Endothelial cell of umbilical vein (primary cell): ENCODE results near the gene PTTG2. TPM values are rescaled to one million over a fixed set of nuclear protein-coding genes. Genes with fewer than 3 reads are reported as not detected.

Experiments used
- BruUV-seq: library from RNA; stranded (reverse); fragments of 400-500 nt; replicated peaks from 2 replicates; lab custom pipeline; 2021; lab: Mats Ljungman, UMichigan
- CTCF ChIA-PET: fragments of 300-600, 350-600 bp; sonication (Branson Sonifier 250); formaldehyde crosslinking; loops from one replicate; lab custom pipeline; 2021; ENCODE audit warnings: antibody characterized with exemption, inconsistent platforms; lab: Charles Lee
- POLR2A ChIA-PET: fragments of 300-600, 350-600 bp; sonication (Branson Sonifier 250); formaldehyde crosslinking; loops from one replicate; lab custom pipeline; 2021; ENCODE audit warnings: antibody characterized with exemption, inconsistent platforms; lab: Charles Lee
- DNase-seq: peaks from one replicate; pipeline ENCODE4 v3.0.0-alpha.2; 2011; ENCODE audit warnings: low read depth, low spot score
- FAIRE-seq: peaks from 2 replicates; lab custom pipeline; 2011; peaks lifted over from hg19 to GRCh38; lab: Jason Lieb, UNC
- H2AFZ ChIP-seq: 2 replicates; pipeline ENCODE4 v1.6.0; 2012; ENCODE audit warnings: low read depth, low read length, control low read depth, inconsistent platforms
- H3K27ac ChIP-seq: 2 replicates; pipeline ENCODE4 v1.5.1; 2011; ENCODE audit warnings: low read depth, mild to moderate bottlenecking, control low read depth, low read length, moderate library complexity; ENCODE audit not compliant: insufficient read depth
- H3K27me3 ChIP-seq, 2 experiments: 2 replicates each; pipeline versions ENCODE4 v1.6.0 to v1.6.1; 2011; ENCODE audit warnings: low read length in 2 of 2, mixed read lengths in 1 of 2; ENCODE audit not compliant: control insufficient read depth in 2 of 2, insufficient read depth in 2 of 2
- H3K36me3 ChIP-seq, 2 experiments: 2 replicates in 1 of 2; 3 replicates in 1 of 2; pipeline ENCODE4 v1.5.1; 2011; ENCODE audit warnings: low read length in 2 of 2, mild to moderate bottlenecking in 1 of 2, moderate library complexity in 1 of 2; ENCODE audit not compliant: control insufficient read depth in 2 of 2, insufficient read depth in 2 of 2; ENCODE audit errors: extremely low read depth in 1 of 2
- H3K4me1 ChIP-seq: 3 replicates; pipeline ENCODE4 v1.5.1; 2011; ENCODE audit warnings: mild to moderate bottlenecking, low read length; ENCODE audit not compliant: control insufficient read depth, insufficient read depth; ENCODE audit errors: extremely low read depth
- H3K4me2 ChIP-seq: 2 replicates; pipeline ENCODE4 v1.6.1; 2011; ENCODE audit warnings: low read length, control low read depth, mixed read lengths; ENCODE audit not compliant: insufficient read depth
- H3K4me3 ChIP-seq, 3 experiments: fragments of 200-600 bp in 1 of 3; sonication (generic), shearing (Covaris generic) in 1 of 3; replicated peaks in 1 of 3; 2 replicates each; pipeline ENCODE4 v1.5.1; 2011 to 2016; ENCODE audit warnings: control low read depth in 3 of 3, low read length in 3 of 3, mild to moderate bottlenecking in 2 of 3, inconsistent platforms in 1 of 3, low read depth in 1 of 3, moderate library complexity in 1 of 3; ENCODE audit not compliant: insufficient read depth in 1 of 3
- H3K79me2 ChIP-seq: 2 replicates; pipeline ENCODE4 v1.6.0; 2012; ENCODE audit warnings: low read length, inconsistent platforms; ENCODE audit not compliant: control insufficient read depth, insufficient read depth
- H3K9ac ChIP-seq: replicated peaks from 2 replicates; pipeline ENCODE3; 2011; ENCODE audit warnings: low read length, control low read depth; ENCODE audit not compliant: insufficient read depth; ENCODE audit errors: extremely low read depth
- H3K9me1 ChIP-seq: replicated peaks from 3 replicates; pipeline ENCODE4 v1.6.0; 2011; ENCODE audit warnings: mild to moderate bottlenecking, low read length; ENCODE audit not compliant: control insufficient read depth, insufficient read depth; ENCODE audit errors: extremely low read depth
- H3K9me3 ChIP-seq: replicated peaks from 2 replicates; pipeline ENCODE4 v1.5.1; 2012; ENCODE audit warnings: low read length, inconsistent platforms; ENCODE audit not compliant: control insufficient read depth, insufficient read depth
- H4K20me1 ChIP-seq: replicated peaks from 2 replicates; pipeline ENCODE3; 2011; ENCODE audit warnings: mild to moderate bottlenecking, low read length; ENCODE audit not compliant: control insufficient read depth, insufficient read depth; ENCODE audit errors: extremely low read depth
- EZH2 ChIP-seq: IDR thresholded peaks from 2 replicates; pipeline ENCODE4 v1.6.1; 2012; ENCODE audit warnings: borderline replicate concordance, low read depth, mild to moderate bottlenecking, moderate library complexity, low read length, inconsistent platforms; ENCODE audit not compliant: severe bottlenecking
- FOS ChIP-seq: IDR thresholded peaks from 2 replicates; pipeline ENCODE4 v1.6.1; 2011; ENCODE audit warnings: mild to moderate bottlenecking, low read length, moderate library complexity, borderline replicate concordance; ENCODE audit not compliant: insufficient read depth
- GATA2 ChIP-seq: IDR thresholded peaks from 2 replicates; pipeline ENCODE4 v1.7.0; 2011; ENCODE audit warnings: low read depth, mild to moderate bottlenecking, moderate library complexity, mixed read lengths, low read length; ENCODE audit not compliant: insufficient read length, insufficient read depth
- JUN ChIP-seq: IDR thresholded peaks from 2 replicates; pipeline ENCODE4 v1.6.1; 2011; ENCODE audit warnings: borderline replicate concordance, low read depth; ENCODE audit not compliant: insufficient read length, insufficient read depth
- MYC ChIP-seq: IDR thresholded peaks from one replicate; pipeline ENCODE4 v1.6.1; 2011; ENCODE audit warnings: mild to moderate bottlenecking, low read depth, low read length
- POLR2A ChIP-seq: IDR thresholded peaks from 2 replicates; pipeline ENCODE4 v1.6.1; 2012; ENCODE audit warnings: low read depth, mild to moderate bottlenecking, control low read depth, low read length
- POLR2AphosphoS5 ChIP-seq: IDR thresholded peaks from 2 replicates; pipeline ENCODE4 v1.6.1; 2012; ENCODE audit warnings: low read depth, mild to moderate bottlenecking, control low read depth, low read length, moderate library complexity; ENCODE audit not compliant: insufficient read depth
- dilution Hi-C: fragments of 300-500 bp; cut with MboI; formaldehyde crosslinking; loops from one replicate; pipeline ENCODE4 v1.15.0; 2019; ENCODE audit warnings: low sequenced_read_pairs; ENCODE audit not compliant: extremely low pct_ligation_motif_present
- intact Hi-C: fragments of 100-400 bp; cut with micrococcal nuclease; formaldehyde crosslinking; loops from one replicate; pipeline ENCODE4 v1.10.0; 2022
- polyA plus RNA-seq, 4 experiments: library from polyadenylated mRNA; depleted of rRNA in 3 of 4; stranded (reverse) in 3 of 4; unstranded in 1 of 4; fragments of >200 nt; gene quantifications; 2 replicates each; pipeline versions ENCODE4 v1.2.1 to v1.2.3, GENCODE V29; 2011 to 2012; ENCODE audit warnings: missing spikeins in 1 of 4
- total RNA-seq: library from RNA; stranded (reverse); gene quantifications from 2 replicates; pipeline ENCODE4 v1.2.3, GENCODE V29; 2021
- TF ChIP-seq, protein P1 (sequence below), 2 donors: IDR thresholded peaks; 1 replicate in 1 of 2; 2 replicates in 1 of 2; pipeline ENCODE4 v1.5.1; 2011; ENCODE audit warnings: low read length in 2 of 2, mild to moderate bottlenecking in 2 of 2, moderate library complexity in 2 of 2, control low read depth in 1 of 2, inconsistent platforms in 1 of 2, low read depth in 1 of 2; ENCODE audit not compliant: insufficient read depth in 1 of 2; ENCODE audit errors: extremely low read depth in 1 of 2
- TF ChIP-seq, protein P2 (sequence below): IDR thresholded peaks from 2 replicates; pipeline ENCODE4 v1.6.1; 2011; ENCODE audit not compliant: insufficient read depth, insufficient read length

The PTTG2 gene
- total and polyA plus RNA-seq, 2 donors (not counting 3 experiments of a cell fraction or from before 2014, with no cell fraction given), result not detected

DNA sequence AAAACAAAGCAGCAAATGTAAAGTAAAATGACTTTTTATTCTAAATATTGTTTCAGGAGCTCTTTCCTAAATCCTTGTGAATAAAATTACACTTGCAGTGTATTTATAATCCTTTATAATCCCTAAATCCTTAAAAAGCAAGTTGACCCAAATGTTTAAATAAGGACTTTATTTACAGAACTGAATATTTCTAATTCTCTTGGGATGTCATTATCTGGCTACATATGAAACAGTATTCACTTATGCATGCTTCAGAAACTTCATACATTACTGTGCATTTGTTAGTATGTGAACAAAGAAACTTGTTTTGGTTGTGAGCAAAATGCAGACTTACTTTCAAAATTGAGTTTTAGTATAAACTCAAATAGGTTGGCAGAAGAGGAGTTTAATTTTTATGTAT is 49.2 kb downstream of the PTTG2 start:
- H3K79me2 ChIP-seq, result peaks cover 8% of the 10 kb centered on the region

More for the DNA sequence above, 49.2 kb downstream of the PTTG2 start:
- Histone ChIP-seq H3K4me2 (no peak overlapping the region), H3K4me1 (no peaks in the 10 kb centered on the region), H3K9me1 (no peaks in the 10 kb centered on the region), H3K9me3 (no peaks in the 10 kb centered on the region), H3K27me3 (no peaks in the 10 kb centered on the region), H3K27ac (no peak overlapping the region), H3K9ac (no peak overlapping the region), H2AFZ (no peak overlapping the region), H3K4me3 (no peak overlapping the region), H4K20me1 (no peaks in the 10 kb centered on the region), H3K36me3 (no peaks in the 10 kb centered on the region)
- BruUV-seq, result no TSS peak
- TF ChIP-seq EZH2 (no peak), JUN (no peak), MYC (no peak), POLR2AphosphoS5 (no peak), POLR2A (no peak), GATA2 (no peak), FOS (no peak)
- TF ChIP-seq, protein P1, sequence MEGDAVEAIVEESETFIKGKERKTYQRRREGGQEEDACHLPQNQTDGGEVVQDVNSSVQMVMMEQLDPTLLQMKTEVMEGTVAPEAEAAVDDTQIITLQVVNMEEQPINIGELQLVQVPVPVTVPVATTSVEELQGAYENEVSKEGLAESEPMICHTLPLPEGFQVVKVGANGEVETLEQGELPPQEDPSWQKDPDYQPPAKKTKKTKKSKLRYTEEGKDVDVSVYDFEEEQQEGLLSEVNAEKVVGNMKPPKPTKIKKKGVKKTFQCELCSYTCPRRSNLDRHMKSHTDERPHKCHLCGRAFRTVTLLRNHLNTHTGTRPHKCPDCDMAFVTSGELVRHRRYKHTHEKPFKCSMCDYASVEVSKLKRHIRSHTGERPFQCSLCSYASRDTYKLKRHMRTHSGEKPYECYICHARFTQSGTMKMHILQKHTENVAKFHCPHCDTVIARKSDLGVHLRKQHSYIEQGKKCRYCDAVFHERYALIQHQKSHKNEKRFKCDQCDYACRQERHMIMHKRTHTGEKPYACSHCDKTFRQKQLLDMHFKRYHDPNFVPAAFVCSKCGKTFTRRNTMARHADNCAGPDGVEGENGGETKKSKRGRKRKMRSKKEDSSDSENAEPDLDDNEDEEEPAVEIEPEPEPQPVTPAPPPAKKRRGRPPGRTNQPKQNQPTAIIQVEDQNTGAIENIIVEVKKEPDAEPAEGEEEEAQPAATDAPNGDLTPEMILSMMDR (IDR thresholded peaks at IDR 0.05; ENCODE audit: extremely low read depth in 1 of 2, insufficient read depth in 1 of 2, low read depth in 1 of 2, low read length in 2 of 2), result no peak
- TF ChIP-seq, protein P2, sequence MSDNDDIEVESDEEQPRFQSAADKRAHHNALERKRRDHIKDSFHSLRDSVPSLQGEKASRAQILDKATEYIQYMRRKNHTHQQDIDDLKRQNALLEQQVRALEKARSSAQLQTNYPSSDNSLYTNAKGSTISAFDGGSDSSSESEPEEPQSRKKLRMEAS, result no peak
- FAIRE-seq (no peak), DNase-seq (no peak)
- ChIA-PET CTCF (interaction anchor here (1.0 kb wide), 1 partner anchor 19 kb away, joined by 3 read pairs; no protein-coding TSS in a partner anchor), POLR2A (no interaction called here)
- dilution Hi-C loops, result no loop called here
- intact Hi-C loops, result no loop called here
